ENCODE data around the gene ELF2. TPM values are rescaled to one million over a fixed set of nuclear protein-coding genes. Genes with fewer than 3 reads are reported as not detected.
"Not testable (repeated sequence)": the region's sequence is repeated elsewhere in the genome, so short reads cannot be mapped to it uniquely, and the experiment has no call there.

Gene ELF2
- 24.8 and 28.5 TPM in 2 replicates for total RNA-seq (2014; rRNA removed; shearing (Covaris generic))

GRCh38 chr4:139177049-139177868, at the start of gene ELF2:
ELF2 (minus strand) TSS chr4:139177218; CDS start chr4:139137701, 39,517 bp downstream.
- peak; percentile 85 for DNase-seq (ENCODE audit: low read depth)

GRCh38 chr4:139223682-139224317, 46.8 kb upstream of the ELF2 start:
- peak; percentile 68 for DNase-seq (ENCODE audit: low read depth)

GRCh38 chr4:139222215-139222614, 45.2 kb upstream of the ELF2 start:
- DNase-seq (ENCODE audit: low read depth) = no peak

- DNase-seq (ENCODE audit: low read depth) = no peak
Observed at GRCh38 chr4:139221687-139222086, 44.7 kb upstream of the ELF2 start.

GRCh38 chr4:139219450-139220055, 42.5 kb upstream of the ELF2 start:
- no peak for DNase-seq (ENCODE audit: low read depth)

GRCh38 chr4:139214039-139214534, 37.1 kb upstream of the ELF2 start:
- DNase-seq (ENCODE audit: low read depth) = peak; percentile 26

- DNase-seq (ENCODE audit: low read depth) = not testable (repeated sequence)
Observed at GRCh38 chr4:139213633-139214032, 36.6 kb upstream of the ELF2 start.

- no peak for DNase-seq (ENCODE audit: low read depth)
Observed at GRCh38 chr4:139212900-139213299, 35.9 kb upstream of the ELF2 start.

- no peak for DNase-seq (ENCODE audit: low read depth)
Observed at GRCh38 chr4:139210486-139210885, 33.5 kb upstream of the ELF2 start.

- DNase-seq (ENCODE audit: low read depth) = no peak
Observed at GRCh38 chr4:139209470-139210063, 32.5 kb upstream of the ELF2 start.

- peak; percentile 80 for DNase-seq (ENCODE audit: low read depth)
Observed at GRCh38 chr4:139208404-139208945, 31.5 kb upstream of the ELF2 start.

- DNase-seq (ENCODE audit: low read depth) = no peak
Observed at GRCh38 chr4:139207873-139208403, 30.9 kb upstream of the ELF2 start.

GRCh38 chr4:139207247-139207646, 30.2 kb upstream of the ELF2 start:
- DNase-seq (ENCODE audit: low read depth) = no peak

- no peak for DNase-seq (ENCODE audit: low read depth)
Observed at GRCh38 chr4:139202991-139203390, 26.0 kb upstream of the ELF2 start.

- no peak for DNase-seq (ENCODE audit: low read depth)
Observed at GRCh38 chr4:139200506-139200905, 23.5 kb upstream of the ELF2 start.

- DNase-seq (ENCODE audit: low read depth) = no peak
Observed at GRCh38 chr4:139200102-139200501, 23.1 kb upstream of the ELF2 start.

- not testable (repeated sequence) for DNase-seq (ENCODE audit: low read depth)
Observed at GRCh38 chr4:139197214-139197613, 20.2 kb upstream of the ELF2 start.

GRCh38 chr4:139196462-139196861, 19.4 kb upstream of the ELF2 start:
- DNase-seq (ENCODE audit: low read depth) = no peak

- peak; percentile 6 for DNase-seq (ENCODE audit: low read depth)
Observed at GRCh38 chr4:139191373-139191772, 14.4 kb upstream of the ELF2 start.

- DNase-seq (ENCODE audit: low read depth) = no peak
Observed at GRCh38 chr4:139189972-139190371, 13.0 kb upstream of the ELF2 start.

GRCh38 chr4:139189417-139189749, 12.4 kb upstream of the ELF2 start:
- no peak for DNase-seq (ENCODE audit: low read depth)
